ENCODE results near the gene EEF1A2.

EEF1A2 gene

GRCh38 chr20:63438121-63438520 lies 60.8 kb downstream of the EEF1A2 start:
- TF ChIP-seq EP300 (IDR thresholded peaks at IDR 0.05; ENCODE audit: borderline replicate concordance) (no peak), TCF12 (IDR thresholded peaks at IDR 0.05; ENCODE audit: low read depth) (no peak), ZBTB7A (IDR thresholded peaks at IDR 0.05; ENCODE audit: low read depth) (no peak), FOXM1 (IDR thresholded peaks at IDR 0.05; ENCODE audit: borderline replicate concordance, low read depth) (no peak), REST (IDR thresholded peaks at IDR 0.05; ENCODE audit: low read depth) (no peak), NFIC (IDR thresholded peaks at IDR 0.05) (no peak), USF1 (IDR thresholded peaks at IDR 0.05) (no peak), RAD21 (IDR thresholded peaks at IDR 0.05; ENCODE audit: low read depth) (no peak), CREB1 (IDR thresholded peaks at IDR 0.05; ENCODE audit: low read depth) (no peak), CEBPB (IDR thresholded peaks at IDR 0.05) (no peak)
